PFSK-1 (cell line): ENCODE measurements around the gene PXN. TPM values are rescaled to one million over a fixed set of nuclear protein-coding genes. Genes with fewer than 3 reads are reported as not detected.

Experiments used
- FOXP2 ChIP-seq: optimal IDR thresholded peaks from 2 replicates; pipeline ENCODE3; 2011; ENCODE audit warnings: borderline replicate concordance, control low read depth, inconsistent platforms; ENCODE audit not compliant: insufficient read depth; ENCODE audit errors: extremely low read length, extremely low read depth
- POLR2AphosphoS5 ChIP-seq: IDR thresholded peaks from 2 replicates; pipeline ENCODE4 v1.6.1; 2012; ENCODE audit warnings: low read depth, mild to moderate bottlenecking, control low read depth, low read length, moderate library complexity
- REST ChIP-seq, 2 experiments: IDR thresholded peaks; 2 replicates each; pipeline versions ENCODE4 v1.6.1 to v1.8.0; 2011 to 2012; ENCODE audit warnings: low read depth in 2 of 2, low read length in 2 of 2, control low read depth in 1 of 2, inconsistent platforms in 1 of 2, mild to moderate bottlenecking in 1 of 2, moderate library complexity in 1 of 2; ENCODE audit not compliant: insufficient read depth in 1 of 2
- SIN3A ChIP-seq: IDR thresholded peaks from 2 replicates; pipeline ENCODE4 v1.6.1; 2012; ENCODE audit warnings: mild to moderate bottlenecking, low read length, moderate library complexity, borderline replicate concordance; ENCODE audit not compliant: insufficient read depth
- TAF1 ChIP-seq: IDR thresholded peaks from 2 replicates; pipeline ENCODE4 v1.6.1; 2012; ENCODE audit warnings: low read length, control low read depth, borderline replicate concordance; ENCODE audit not compliant: insufficient read depth
- polyA plus RNA-seq: library from polyadenylated mRNA; unstranded; fragments of >200 nt; gene quantifications from one replicate; pipeline ENCODE4 v1.2.1, GENCODE V29; 2012; ENCODE audit warnings: low read depth, missing spikeins; ENCODE audit not compliant: insufficient read length

The PXN gene
- 59.7 TPM for polyA plus RNA-seq

GRCh38 chr12:120265473-120266179 is at the start of gene PXN:
PXN (minus strand) TSS chr12:120265730; CDS start chr12:120265629, 101 bp downstream.
- TF ChIP-seq FOXP2 = peak; percentile 52
- TF ChIP-seq SIN3A = peak; percentile 63; the same call in 1 of the 2 replicates
- TF ChIP-seq TAF1 = no peak
- no peak for TF ChIP-seq REST (IDR thresholded peaks at IDR 0.05; ENCODE audit: insufficient read depth in 1 of 2, low read depth in 2 of 2, low read length in 2 of 2)
- peak; percentile 40; the same call in 1 of the 2 replicates for TF ChIP-seq POLR2AphosphoS5

GRCh38 chr12:120314220-120314619 is 48.7 kb upstream of the PXN start:
- TF ChIP-seq POLR2AphosphoS5 = no peak
- TF ChIP-seq FOXP2 = no peak
- TF ChIP-seq TAF1 = no peak
- no peak for TF ChIP-seq SIN3A
- no peak for TF ChIP-seq REST (IDR thresholded peaks at IDR 0.05; ENCODE audit: insufficient read depth in 1 of 2, low read depth in 2 of 2, low read length in 2 of 2)

- TF ChIP-seq POLR2AphosphoS5 (peak; percentile 50; the same call in 1 of the 2 replicates), TAF1 (no peak), FOXP2 (no peak), REST (IDR thresholded peaks at IDR 0.05; ENCODE audit: insufficient read depth in 1 of 2, low read depth in 2 of 2, low read length in 2 of 2) (no peak), SIN3A (peak; percentile 98; the same call in 1 of the 2 replicates)
Observed at GRCh38 chr12:120301962-120302815, 36.7 kb upstream of the PXN start, which contains the start of gene SIRT4. SIRT4 (plus strand) TSS chr12:120302321; CDS start chr12:120303562, 1,241 bp downstream.

- peak in 1 of 2 experiments; percentile 66; a peak in 1 of 4 replicates for TF ChIP-seq REST (IDR thresholded peaks at IDR 0.05; ENCODE audit: insufficient read depth in 1 of 2, low read depth in 2 of 2, low read length in 2 of 2)
- TF ChIP-seq POLR2AphosphoS5 = peak; percentile 100
- TF ChIP-seq SIN3A = peak; percentile 97
- TF ChIP-seq FOXP2 = no peak
- peak; percentile 48; the same call in 1 of the 2 replicates for TF ChIP-seq TAF1
Observed at GRCh38 chr12:120292661-120293531, 27.4 kb upstream of the PXN start, which contains the start of gene RNU4-1. RNU4-1 (minus strand) TSS chr12:120293237.
